GM18907 (cell line): ENCODE data around the gene EIF2B5.

Source experiments
- ATAC-seq: cut with Tn5 transposase; IDR thresholded peaks from one replicate; pipeline ENCODE4 v1.9.1; 2021; ENCODE audit warnings: mild to moderate bottlenecking, moderate library complexity; ENCODE audit not compliant: unreplicated experiment

EIF2B5 gene

DNA sequence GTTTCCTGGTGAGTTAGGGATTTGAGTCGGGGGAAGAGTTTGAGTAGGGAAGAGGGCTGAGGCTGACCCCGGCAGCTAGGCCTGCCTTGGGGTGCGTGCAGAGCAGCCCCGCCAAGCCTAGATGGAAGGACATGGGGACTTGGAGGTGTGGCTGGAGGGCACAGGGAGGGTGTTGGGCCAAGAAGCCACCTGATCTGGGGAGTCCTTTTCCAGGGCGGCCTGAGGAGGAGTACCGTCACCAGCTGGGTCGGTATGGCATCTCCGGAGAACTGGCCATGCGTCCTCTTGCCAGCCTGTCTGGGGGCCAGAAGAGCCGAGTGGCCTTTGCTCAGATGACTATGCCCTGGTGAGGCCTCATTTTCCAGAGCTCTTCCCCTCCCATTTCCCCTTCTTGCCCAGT lies 57.7 kb downstream of the EIF2B5 start:
- ATAC-seq: no peak

DNA sequence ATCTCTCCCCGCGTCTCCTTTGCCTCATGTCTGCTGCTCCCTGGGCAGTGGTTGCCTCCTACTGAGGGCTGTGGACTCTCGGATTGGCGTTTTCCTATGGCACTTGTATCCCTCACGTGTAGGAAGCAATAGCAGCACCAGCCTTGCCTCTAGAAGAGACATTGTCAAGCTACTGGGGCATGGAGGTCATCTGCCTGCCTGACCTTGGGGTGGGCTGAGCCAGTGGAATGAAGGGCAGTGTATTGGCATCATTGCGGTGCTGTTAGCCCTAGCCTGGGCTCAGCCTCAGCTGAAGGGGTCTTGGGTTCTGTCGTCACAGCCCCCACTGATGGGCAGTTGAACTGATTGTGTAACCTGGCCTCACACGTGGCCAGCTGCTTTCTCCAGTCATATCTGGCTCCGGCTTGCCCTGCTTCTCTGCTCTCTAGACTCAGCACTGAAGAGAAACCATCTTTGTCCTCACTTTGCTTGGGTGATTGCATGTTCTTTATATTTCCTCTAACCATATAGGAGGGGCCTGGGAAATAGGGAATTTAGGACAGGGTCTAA lies 58.9 kb downstream of the EIF2B5 start:
- ATAC-seq: no peak
